Activated CD8-positive, alpha-beta memory T cell treated with anti-CD3 and anti-CD28 coated beads, Interleukin-2, amount 50 U/mL, for 24 hours (primary cell): ENCODE measurements around the gene HAPSTR1.

Experiments
- DNase-seq: peaks from one replicate; pipeline ENCODE4 v3.0.0-alpha.2; 2020; ENCODE audit errors: extremely low read depth

Gene HAPSTR1

DNA sequence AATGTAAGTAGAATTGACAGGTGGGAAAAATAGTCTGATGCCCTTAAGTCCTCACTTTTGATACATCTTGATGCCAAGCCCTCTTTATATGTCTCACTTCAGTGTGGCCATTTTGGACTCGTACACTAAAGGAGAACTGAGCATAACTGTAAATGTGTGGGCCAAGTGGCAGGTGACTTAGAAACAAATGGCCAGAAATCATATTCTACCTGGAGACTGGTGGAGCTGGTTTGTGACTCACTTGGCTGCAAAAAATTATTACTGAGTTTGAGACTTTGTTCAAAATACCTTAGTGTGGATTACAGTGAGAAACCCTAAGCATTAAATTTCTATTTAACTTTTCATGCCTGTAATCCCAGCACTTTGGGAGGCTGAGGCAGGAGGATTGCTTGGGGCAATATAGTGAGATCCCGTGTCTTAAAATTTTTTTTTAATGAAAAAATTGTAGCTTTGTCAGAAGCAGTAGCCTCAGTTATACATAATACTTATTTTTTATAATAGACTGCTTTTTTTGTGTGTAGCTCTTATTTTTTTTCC is 5.0 kb downstream of the HAPSTR1 start:
- no peak for DNase-seq

DNA sequence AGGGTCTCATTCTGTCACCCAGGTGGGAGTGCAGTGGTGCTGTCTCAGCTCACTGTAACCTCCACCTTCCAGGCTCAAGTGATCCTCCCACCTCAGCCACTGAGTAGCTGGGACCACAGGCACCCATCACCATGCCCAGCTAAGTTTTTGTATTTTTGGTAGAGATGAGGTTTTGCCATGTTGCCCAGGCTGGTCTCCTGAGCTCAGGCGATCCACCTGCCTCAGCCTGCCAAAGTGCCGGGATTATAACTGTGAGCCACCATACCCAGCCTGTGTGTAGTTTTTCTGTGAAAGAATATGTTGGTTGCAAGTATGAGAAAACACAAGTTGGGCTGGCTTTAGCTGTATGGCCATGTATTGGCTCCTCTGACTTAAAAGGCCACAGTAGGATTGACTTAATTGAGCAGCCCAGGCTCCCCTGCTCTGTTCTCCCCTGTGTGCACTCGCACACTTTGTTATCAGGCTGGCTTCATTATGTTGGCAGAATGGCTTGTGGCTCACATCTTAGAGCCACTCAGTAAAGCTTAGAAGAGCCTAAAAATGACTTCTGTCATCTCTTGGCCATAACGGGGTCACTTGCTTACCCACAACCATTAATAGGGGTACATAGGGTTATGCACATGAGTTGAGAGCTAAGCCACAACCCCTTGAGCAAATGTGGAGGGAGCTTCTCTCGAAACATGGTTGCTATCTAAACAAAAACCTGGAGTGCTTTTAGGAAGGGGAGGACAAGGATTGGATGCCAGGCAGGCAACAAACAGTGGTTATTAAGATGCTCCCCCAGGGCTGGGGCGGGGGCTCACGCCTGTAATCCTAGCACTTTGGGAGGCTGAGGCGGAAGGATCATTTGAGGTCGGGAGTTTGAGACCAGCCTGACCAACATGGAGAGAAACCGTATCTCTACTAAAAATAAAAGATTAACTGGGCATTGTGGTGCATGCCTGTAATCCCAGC is 6.1 kb downstream of the HAPSTR1 start:
- no peak for DNase-seq

DNA sequence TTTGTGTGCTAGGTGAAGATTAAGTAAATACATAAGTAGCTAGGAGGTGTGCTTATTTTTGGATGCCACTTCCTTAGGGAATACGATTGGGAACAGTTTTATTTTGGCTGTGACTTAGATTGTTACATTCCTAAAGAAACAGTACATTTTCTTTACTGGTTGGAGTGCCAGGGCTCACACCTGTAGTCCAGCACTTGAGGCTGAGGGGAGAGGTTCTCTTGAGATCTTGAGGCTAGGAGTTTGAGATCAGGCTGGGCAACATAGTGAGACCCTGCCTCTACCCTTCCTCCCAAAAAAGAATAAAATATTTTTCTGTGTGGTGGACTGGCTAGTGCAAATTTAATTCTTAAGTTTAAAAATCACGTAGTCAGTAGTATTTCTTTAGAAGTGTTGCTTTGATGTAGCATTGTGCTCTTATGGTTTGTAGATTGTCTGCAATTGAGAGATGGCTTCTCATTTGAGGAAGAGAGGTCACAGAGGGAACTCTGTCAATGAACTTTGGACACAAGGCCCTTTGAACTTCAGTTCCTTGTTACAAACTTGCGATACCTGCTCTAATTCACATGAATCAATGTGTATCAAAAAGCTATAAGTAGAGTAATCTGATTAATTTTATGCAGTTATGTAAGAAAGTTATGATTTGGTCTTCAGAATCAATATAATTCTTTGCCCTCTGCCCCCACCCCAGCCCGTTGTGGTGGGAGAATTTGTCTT is 7.1 kb downstream of the HAPSTR1 start:
- no peak for DNase-seq

DNA sequence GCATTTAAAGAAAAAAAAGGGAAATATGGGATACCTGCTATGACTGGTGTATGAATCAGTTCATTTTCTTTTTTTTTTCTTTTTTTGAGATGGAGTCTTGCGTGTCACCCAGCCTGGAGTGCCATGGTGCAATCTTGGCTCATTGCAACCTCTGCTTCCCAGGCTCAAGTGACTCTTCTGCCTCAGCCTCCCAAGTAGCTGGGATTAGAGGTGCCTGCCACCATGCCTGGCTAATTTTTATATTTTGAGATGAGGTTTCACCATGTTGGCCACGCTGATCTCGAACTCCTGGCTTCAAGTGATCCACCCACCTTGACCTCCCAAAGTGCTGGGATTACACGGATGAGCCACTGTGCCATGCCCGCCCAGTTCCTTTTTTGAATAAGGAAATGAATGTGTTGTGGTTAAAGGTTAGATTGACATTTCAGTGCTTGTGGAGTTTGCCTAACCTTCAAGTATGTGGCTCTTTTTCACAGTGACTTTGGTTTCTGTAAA is 7.7 kb downstream of the HAPSTR1 start:
- no peak for DNase-seq

DNA sequence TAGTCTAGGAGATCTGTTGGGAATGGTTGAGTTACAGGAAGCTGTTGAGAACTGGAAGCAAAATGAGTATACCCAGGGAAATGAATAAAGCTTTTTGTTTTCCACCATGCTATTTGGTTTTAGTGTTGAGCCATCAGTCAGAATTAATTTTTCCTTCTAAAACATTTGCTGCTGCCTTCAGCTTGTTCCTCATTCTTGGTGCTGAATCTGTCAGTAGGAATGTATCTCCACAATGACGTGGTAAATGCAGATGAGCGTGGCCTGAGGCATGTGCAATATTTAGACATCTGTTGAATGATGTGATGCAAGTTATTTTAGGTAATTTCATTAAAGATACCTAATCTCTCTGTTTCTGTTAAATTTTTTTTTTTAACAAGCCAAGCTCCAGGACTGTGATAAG is 10.9 kb downstream of the HAPSTR1 start:
- no peak for DNase-seq

DNA sequence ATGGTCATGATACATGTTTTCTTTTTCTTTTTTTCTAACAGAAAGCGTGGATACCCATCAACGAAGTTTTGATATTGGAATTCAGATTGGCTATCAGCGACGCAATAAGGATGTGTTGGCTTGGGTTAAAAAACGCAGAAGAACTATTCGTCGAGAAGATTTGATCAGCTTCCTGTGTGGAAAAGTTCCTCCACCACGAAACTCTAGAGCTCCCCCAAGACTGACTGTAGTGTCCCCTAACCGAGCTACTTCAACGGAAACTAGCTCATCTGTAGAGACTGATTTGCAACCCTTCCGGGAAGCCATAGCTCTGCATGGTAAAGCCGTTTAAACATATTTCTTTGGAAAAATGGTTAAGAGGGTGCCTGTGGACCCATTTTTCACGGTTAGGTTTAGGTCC is 11.5 kb downstream of the HAPSTR1 start:
- DNase-seq: no peak

DNA sequence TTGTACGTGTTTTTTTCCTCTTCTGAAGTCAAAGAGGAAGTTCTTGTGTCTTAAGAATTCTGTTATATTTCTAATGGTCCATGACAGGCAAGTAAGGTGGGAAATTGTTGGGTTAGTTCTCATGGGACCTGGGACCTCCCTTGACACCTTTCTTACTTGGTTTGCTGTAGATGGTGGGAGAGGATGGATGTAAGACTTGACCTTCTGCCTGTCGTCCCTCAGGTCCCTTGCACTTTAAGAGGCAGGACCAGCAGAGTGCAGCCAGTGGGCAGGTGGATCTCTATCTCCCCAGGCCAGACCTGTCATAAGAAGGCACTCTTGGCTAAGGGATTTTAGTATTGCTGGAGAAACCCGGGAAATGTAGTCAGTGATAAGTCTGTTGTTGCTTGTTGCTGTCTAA is 12.1 kb downstream of the HAPSTR1 start:
- no peak for DNase-seq

DNA sequence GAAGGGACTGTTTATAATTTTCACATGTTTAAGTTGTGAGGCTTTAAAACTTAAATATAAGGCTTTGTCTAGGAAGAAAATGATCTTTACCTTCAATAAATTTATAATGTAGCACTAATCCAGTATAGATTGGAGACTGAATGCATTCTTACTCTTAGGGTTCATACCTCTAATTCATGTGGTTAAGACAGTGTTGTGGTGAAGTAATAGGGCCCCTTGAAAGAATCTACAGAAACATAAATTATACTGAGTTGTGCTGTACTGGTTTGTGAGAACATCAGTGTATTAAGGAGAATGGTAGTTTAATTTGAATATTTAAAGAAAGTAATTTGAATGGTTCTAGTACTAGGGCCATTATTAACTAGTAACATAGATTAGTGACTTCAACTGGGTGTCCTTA is 13.7 kb downstream of the HAPSTR1 start:
- DNase-seq: no peak

DNA sequence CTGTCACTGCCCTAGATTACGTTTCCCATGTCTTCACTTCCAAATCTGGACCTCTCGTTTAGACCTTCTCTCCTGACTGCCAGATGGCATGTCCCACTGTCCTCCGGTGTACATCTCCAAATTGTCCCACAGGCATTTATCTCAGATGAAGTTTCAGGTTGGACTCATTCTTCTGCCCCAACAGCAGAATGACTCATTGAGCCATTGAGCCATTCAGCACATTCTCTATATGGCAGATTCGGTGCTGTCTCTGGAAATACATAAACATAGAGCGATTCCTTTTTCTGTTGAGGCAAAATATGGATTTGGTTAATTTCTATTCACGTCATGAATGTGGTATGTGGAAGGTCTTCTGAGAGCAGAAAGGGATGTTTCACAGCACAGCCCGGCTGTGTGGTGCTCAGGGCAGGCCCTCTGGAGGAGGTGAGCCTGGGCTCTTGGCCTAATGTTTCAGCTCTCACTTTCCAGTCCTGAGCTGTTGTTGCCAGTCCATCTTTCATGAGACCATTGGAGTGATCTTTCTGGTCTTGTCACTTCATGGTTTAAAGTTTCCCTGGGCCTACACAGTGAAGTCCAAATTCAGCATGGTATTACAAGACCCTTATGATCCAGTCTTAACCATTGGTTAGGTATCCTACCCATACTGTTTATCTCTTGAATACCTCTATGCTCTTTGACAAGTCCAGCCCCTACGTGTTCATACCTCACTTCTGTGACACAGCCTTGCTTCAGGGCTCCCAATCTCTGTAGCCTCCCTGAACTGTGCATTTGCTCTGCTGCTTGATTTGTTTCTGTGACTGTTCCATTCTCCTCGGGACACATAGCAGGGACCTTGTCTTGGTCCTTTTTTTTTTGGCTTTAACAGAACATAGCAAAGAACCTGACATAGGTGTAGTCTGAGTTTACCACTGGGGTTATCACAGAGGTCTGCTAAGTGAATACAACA is 15.9 kb downstream of the HAPSTR1 start:
- DNase-seq: no peak

DNA sequence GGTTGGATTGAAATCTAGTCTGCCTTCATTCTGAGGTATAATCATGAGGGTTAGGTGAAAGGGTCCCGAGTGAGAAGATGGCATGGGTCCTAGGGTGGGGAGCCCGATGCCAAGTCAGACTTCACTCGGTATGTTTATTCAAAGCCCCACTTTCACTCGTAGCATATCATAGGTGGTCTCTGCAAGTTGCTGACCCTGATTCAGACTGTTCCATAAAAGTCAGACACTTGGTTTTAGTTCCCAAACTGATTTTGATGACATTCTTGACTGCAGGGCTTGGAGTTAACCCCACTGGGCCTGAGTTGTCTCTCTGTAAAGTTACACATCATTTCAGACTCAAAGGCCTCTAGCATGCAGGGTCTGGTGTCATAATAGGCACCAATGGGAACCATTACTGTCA is 17.8 kb downstream of the HAPSTR1 start:
- DNase-seq: no peak

DNA sequence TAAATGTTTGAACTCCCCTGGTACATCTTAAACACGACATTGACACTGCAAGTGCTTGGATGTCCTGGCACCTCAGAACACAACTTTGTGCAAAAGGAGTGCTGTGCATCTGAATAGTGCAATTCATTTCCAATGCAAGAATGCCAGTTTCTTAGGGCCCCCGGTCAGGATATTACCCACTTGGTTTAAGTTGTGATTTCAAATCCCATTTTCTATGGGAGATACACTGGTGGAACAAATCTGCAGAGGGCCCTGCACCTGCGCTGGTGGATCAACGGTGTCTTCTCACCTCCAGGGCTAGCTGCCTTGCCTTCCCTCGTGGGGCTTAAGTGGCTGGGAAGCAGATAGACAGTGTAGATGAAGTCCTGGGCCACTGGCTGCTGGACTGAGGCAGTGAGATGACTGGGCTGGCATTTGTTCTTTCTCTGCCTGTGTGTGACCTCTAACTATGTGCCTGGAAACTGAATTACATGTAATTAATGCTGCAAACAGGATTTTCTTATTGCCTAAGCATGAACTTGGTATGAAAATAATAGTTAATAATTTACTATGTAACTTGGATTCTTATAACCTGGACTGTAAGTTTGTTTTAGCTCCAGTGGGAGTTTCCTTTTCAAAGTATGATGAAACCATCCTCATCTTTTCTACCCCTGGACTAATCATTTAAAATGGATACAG is 20.9 kb downstream of the HAPSTR1 start:
- DNase-seq: no peak

DNA sequence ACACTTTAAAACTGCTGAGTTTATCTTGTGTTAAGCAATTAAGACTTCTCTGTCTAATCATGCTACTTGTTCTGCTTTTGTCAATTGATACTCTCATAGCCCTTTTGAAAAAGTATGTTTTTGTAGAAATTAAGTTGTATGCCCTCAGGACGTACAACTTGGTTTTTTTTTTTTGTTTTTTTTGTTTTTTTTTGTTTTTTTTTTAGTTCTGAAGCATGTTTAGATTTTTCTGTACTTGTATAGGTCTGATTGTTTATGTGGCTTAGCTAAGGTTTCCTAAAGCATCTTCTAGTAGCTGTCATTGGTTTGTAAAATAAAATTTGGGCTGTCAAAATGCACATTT is 21.4 kb downstream of the HAPSTR1 start:
- no peak for DNase-seq

DNA sequence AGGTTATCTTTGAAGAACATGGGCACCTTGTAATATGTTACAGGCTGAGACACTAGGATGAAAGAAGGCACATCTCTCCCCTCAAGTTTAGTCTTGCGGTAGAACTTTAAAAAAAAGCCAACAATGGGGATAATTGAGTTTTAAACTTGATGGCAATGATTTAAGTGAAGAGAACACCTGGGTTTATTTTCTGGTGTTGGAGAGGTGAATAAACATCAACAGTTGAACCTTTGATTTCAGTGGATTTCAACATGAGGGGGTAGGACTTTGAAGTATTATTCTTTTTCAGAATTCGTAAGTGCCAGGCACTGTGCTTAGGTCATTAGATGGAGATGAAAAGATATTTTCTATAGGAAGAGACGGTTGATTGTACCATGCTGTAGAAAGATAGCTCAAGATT is 22.3 kb downstream of the HAPSTR1 start:
- no peak for DNase-seq

DNA sequence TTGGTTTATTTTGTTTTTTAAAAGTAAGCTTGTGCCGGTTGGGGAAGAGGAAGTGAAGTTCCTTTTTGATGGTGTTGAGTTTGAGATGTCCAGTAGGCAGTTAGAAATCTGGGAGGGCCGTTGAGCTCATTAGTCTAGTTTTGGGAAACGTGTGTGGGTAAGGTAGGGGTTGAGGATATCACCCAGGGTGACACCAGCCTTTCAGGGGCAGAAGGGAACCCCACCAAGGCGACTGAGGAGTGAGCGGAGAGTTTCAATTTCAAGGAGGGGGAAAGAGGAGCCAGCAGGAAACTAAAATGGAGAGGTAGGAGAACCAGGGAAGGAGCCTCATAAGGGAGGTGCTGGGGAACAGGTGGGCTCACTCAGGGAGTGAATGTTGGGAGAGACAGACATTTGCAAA is 22.7 kb downstream of the HAPSTR1 start:
- DNase-seq: no peak

DNA sequence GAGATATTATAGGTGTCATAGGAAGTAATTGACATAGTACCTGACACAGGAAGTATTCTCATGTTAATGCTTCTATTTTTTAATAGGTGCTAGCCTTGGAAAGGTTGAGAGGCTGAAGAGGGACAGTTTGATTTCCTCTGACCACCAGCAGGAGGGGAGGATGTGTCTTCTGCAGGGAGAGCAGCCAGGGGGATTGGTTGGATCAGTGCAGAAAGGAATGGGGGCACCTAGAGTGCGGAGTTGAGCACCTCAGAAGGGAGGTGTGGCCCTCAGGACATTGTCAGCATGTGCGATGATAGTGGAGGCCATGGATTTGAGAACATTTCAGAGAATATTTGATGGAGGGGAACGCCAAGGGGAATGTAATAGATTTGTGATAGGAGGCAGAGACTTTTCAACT is 23.4 kb downstream of the HAPSTR1 start:
- no peak for DNase-seq

DNA sequence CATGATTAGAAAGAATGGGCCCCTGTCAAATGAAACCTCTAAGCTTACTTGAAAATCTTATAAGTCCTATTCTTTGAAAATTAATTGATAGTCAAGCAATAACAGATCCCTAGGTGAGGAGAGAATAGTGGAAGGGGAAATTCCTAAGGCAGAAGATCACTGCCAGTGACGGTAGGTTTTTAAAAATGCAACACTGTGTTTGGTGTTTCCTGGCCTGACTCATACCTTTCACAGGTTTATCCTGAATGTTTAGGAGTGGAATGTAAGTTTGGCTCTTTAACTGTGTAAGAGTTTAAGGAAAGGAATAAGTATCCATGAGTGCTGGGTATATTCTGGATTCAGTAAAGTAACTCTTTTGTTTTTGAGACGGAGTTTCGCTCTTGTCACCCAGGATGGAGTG is 23.8 kb downstream of the HAPSTR1 start:
- DNase-seq: no peak

DNA sequence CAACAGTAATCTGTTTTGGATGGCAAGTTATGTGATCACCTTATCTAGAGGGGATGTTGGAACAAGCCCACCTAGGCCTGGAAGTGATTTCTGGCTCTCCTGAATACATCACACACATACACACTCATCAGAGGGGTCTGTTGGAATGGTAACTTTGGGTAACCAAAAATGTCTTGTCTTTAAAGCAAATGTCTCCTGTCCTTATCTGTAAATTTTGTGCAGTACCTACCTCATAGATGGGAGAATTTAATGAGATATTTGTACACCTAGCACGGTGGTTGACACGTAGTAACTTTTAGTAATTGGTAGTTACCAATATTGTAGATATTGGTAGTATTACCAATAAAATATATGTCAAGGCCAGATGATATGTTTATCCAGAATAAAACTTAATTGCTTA is 24.7 kb downstream of the HAPSTR1 start:
- no peak for DNase-seq

DNA sequence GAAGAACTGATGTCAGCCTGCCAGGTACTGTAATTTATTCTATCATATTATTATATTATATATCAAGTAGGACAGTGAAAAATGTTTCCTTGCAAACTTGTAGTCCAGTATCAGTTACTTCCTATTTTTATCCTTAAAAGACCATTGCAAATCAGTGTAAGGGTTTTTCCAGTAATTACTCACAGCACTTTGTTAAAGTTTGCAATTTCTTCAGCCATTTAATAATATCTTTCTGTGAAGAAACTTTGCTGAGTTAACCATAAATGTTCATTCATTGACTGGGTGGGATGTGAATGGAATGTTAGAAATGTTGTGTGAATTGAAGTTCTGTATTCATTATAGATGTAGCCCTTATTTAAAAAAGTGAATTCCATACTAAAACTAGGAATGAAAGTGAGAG is 26.7 kb downstream of the HAPSTR1 start:
- DNase-seq: no peak

DNA sequence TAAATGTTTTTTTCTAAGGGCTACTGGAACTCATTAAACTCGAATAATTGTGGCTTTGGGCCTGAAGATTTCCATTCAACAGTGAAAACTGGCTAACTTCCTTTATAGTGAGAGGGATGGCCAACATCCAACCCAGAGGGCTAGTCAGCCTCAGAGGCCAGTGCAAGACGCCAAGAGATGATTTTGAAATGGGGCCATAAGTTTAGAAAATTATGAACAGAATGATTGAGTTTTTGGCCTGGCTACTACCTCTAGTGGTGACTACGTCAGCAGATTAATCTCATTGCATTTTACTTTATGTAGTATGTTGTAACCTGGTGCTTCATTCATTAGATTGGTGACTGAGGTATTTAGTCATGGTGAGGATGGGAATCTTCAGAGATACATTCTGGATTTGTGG is 28.4 kb downstream of the HAPSTR1 start:
- DNase-seq: no peak

DNA sequence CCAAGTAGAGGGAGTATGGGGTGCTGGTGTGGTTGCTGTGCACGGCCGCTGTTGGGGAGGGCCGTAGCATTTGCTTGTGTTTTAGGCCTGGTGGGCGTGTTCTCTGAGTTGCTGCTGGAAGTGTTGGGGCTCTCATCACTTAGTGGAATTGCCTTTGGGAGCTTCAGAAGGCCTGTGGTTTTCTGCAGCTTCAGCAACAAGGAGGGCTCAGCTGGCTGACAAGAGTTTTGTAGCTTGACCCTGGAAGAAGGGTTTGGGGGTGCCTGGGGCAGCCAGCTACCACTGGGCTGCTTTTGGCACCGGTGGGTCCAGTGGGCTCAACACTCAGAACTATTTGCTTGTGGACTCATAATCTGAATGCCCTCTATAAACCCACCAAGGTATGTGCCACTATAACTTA is 30.9 kb downstream of the HAPSTR1 start:
- DNase-seq: no peak

DNA sequence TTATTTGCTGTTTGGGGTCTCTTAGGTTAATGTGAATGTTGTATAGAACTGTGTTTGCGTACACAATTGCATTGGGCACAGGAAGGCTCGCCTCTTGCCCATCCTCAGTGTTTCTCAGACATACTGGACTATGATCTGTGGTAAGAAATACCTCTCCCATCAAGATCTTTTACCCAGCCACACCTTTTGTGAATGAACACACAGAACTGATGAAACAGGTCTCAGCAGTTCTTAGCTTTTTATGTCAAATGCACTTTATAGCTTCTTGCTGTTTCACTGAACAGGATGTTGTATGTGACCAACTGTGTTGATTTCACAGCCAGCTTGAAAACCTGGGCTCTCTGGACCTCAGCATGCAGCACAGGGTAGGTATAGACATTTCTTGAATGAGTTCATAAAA is 31.5 kb downstream of the HAPSTR1 start:
- no peak for DNase-seq
